Stimulated activated CD8-positive, alpha-beta memory T cell treated with anti-CD3 and anti-CD28 coated beads, Interleukin-4, amount 100 ng/mL, for 48 hours (primary cell): ENCODE results near the gene MTR.

Experiments
- DNase-seq: peaks from one replicate; pipeline ENCODE4 v3.0.0-alpha.2; 2020

The MTR gene

DNA sequence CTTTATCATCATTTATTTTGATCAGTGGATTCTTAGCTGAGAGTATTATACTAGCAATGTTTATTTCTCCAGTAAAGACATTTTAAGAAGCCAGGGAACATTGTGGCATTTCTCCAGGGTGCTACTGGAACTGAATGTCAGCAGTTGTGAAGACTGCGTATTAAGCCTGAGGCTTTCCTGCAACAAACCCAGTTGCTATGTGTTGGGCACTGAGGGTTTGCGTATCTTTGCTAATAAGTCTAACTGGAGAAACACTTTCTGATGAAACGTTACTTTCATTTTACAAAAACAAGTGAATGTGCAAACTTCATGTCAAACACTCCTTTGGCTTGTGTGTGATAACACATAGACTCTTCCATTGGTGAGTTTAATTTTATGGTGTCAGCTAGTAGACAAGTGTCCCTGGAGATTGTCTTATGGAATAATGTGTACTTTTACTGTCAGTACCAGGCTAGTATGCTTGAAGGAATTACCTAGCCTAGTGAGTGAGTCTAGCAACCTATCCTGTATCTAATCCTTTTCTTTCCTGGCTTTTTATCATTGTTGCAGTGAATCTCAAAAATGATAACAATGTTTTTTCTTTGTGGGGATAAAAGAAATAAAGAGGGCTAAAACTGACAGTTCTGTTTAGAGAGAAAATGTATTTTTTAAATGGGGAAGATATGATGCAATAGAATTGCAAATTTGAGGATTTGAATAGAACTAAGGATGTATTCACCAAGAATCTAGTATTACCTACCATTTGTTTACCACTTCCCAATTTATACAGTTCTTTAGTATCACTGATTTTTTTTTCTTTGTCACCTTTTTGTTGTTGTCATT lies 70.1 kb downstream of the MTR start:
- DNase-seq: no peak

GRCh38 chr1:236865818-236866155 lies 70.7 kb downstream of the MTR start:
- no peak for DNase-seq

DNA sequence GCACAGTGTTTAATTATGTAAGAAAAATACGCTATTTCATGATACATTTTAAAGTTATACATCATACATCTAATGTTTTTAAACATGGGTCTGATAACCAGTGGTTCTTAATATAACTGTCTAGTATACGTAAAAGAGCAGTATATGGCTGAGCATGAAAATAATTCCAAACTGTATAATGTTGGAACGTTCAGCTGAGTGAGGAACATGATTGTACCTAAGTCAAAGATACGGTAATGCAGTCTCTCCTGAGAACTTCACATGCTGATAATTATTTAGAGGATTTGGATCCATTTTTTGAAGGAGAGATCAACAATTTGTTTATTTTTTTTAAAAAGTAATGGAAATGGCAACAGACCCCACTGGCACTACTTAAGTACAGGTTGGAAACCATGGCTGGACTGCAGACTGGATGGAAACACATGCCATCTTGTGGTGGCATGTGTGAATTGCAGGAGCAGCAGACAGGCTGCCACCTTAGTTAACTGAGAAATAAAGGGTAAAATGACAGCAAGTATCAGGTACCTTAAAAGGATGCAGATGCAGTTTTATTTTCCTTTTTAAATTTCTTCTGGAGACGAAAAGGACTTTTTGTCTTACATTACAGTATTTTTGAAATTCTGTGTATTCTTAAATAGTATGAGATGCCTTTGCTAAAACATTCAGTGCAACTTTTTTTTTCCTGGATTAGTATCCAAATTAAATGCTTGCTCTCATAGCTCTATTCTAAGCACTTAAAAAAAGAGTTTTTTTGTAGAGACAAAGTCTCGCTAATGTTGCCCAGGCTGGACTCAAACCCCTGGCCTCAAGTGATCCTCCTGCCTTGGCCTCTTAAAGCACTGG lies 73.8 kb downstream of the MTR start:
- DNase-seq: peak; percentile 48

DNA sequence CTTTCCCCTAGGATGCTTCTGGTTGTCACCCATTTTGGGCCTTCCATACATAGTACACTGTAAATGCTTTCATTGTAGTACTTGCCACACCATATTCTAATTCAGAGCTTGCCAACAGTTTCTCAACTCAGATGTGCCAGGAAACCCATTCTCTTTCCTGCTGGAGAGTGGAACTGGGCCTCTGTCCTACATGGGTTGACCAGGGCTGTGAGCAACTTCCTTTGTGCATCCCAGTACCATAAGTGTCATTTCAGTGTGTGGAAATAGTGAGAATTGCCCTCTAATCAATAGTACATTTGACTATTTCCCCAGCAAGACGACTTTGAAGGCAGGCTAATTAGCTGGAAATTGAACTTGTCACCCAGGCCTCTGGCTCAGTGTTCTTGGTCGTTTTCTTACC lies 74.8 kb downstream of the MTR start:
- DNase-seq: no peak

- DNase-seq: no peak
Observed at GRCh38 chr1:236870721-236871120, 75.6 kb downstream of the MTR start.

- no peak for DNase-seq
Observed at GRCh38 chr1:236872075-236872666, 77.1 kb downstream of the MTR start.

DNA sequence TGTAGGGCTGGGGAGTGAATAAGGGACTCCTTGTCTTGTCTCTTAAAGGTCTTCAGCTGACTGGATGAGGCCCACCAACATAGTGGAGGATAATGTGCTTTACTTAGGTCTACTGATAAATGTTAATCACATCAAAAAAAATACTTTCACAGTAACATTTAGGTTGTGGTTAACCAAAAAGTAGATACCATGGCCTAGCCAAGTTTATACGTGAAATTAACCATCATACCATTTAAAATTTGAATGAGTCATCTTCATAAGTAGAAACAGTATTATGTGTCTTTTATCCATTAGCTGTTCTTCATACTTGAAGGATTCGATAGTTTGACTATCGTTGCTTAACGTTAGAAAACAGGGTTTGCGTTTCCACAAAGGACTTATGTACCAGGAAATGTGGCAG lies 80.9 kb downstream of the MTR start:
- DNase-seq: no peak

DNA sequence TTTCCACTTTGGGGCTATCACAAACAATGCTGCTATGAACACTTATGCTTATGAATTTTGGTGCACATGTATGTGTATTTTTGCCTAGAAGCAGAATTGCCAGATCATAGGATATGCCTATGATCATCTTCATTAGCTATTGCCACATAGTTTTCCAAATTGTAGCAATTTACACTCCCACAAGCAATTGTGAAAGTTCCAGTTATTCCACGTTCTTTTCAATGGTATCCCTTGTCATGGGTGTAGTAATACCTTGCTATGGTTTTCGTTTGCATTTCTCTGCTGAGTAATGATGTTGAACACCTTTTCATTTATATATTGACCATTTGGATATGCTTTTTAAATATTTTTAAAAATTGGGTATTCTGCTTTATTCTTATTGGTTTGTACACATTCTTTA lies 82.6 kb downstream of the MTR start:
- no peak for DNase-seq

GRCh38 chr1:236880209-236880608 lies 85.1 kb downstream of the MTR start:
- no peak for DNase-seq

- DNase-seq: no peak
Observed at GRCh38 chr1:236882678-236883077, 87.6 kb downstream of the MTR start.

GRCh38 chr1:236886199-236886598 lies 91.1 kb downstream of the MTR start:
- DNase-seq: no peak

GRCh38 chr1:236887081-236887480 lies 92.0 kb downstream of the MTR start:
- no peak for DNase-seq

DNA sequence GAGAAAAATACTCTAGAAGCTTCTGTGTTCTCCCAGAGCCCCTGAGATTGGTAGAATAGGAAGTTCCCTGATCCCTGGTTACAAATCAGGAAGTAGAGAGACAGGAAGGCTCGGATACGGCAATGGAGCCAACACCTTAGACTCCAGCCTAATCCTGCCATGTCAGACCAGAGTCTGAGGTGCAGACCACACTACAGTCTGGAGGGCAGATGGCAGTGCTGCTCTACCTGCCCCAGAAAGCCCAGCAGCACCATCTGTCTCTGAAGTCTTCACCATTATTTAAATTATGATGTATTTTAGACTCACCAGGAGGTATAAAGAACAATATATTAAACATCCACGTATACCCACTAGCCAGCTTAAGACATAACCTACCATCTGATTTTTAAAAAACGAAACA lies 93.0 kb downstream of the MTR start:
- no peak for DNase-seq

GRCh38 chr1:236888903-236889302 lies 93.8 kb downstream of the MTR start:
- DNase-seq: no peak

GRCh38 chr1:236890152-236891056 lies 95.3 kb downstream of the MTR start:
- DNase-seq: no peak

- DNase-seq: no peak
Observed at GRCh38 chr1:236893626-236894545, 98.8 kb downstream of the MTR start.

- DNase-seq: no peak
Observed at GRCh38 chr1:236895665-236896387, 100.7 kb downstream of the MTR start.

DNA sequence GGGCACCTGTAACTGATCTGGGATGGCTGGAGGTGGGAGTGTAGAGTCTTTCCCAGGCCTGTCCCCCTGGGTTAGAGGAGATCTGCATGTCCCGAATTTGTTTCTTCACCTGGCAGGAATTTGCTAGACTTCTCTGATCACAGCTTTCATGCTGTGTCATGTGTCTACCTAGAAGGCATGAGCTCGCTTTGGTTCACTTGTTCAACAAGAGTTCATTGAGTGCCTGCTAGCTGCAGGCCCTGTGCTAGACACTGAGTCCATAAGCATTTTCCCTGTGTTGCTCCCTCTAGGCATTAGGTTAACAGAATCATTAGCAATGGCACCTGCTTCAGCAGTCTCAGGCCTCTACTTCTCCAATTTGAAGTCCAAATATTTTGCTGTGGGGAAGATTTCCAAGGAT lies 101.6 kb downstream of the MTR start:
- no peak for DNase-seq

- DNase-seq: no peak
Observed at GRCh38 chr1:236904892-236905741, 110.0 kb downstream of the MTR start.

DNA sequence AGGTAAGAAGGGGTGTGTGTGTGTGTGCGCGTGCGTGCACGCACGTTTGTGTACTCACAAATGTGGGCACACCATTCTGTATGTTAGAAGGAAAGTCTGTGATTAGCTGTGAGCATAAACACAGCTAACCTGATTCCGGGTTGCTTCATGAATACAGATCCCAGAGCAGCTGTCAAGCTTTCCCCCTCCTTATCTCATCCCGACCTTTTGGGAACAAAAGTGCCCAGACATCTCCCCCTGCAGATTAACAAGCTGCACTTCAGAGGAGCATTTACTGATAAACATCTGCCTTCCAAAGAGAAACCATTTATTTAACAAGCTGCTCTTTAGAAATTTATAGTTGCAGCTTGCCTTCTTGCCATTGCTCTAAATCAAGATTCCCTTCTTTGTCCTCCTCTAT lies 112.1 kb downstream of the MTR start:
- no peak for DNase-seq
